ENCODE results near the gene AATF. TPM values are rescaled to one million over a fixed set of nuclear protein-coding genes. Genes with fewer than 3 reads are reported as not detected.

AATF gene
- total RNA-seq, 1 donor from 2014 or later, result 54.5 TPM

DNA sequence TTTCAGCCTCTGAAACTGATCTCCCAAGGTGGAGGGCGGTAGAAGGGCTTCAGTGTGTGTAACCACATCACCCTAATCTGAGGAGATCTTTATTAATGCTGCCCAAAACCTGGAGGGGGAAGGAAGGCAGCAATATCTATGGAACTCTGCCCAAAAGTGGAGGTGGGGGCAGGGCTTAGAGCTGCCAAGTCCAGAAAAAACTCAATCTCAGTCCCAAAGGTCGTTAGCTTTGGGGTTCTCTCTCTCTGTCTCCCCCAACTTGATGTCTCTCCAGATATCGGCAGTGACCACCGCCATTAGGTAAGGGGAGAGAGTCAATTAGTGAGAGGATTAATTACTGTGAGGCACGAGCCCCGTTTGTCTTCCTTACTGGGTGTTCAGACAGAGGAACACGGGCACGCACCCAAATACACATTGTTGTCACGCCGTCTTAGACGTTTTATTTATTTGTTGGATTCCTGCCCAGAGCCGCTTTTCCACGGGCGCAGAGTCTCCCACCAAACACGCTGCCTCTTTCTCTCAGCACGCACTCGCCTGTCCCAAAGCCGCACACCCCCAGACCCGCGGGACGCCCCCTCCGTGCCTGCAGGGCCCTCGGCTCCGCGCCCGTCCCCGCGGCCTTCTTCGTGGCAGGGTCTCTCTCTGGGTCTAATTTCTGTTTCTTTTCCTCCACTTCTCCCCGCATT, 16.9 kb upstream of the AATF start:
- TF ChIP-seq CTCF (IDR thresholded peaks at IDR 0.05; ENCODE audit: insufficient read depth, low read length, poor library complexity, severe bottlenecking), result no peak
- Histone ChIP-seq H3K36me3 (ENCODE audit: control insufficient read depth, insufficient read depth, low read length) (no peaks in the 10 kb centered on the region), H3K27me3 (ENCODE audit: control insufficient read depth, insufficient read depth, low read length) (no peaks in the 10 kb centered on the region), H3K4me3 (ENCODE audit: low read depth, low read length) (peak overlapping the region; percentile 21)
- no peak for DNase-seq (ENCODE audit: low read depth)

DNA sequence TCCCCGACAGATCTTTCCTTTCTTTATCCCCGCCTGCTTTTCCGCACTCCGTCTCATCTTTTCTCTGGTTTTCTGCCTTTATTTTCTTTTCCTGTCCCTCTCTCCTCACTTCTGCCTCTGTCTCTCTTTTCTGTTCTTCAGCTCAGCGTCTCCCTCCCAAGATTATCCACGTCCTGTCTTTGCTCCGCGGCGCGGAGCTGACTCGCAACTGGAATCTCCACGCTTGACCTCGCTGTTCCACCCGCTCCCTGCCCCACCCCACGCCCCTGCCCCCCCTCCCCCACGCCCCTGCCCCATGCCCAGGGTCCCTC, 16.4 kb upstream of the AATF start:
- Histone ChIP-seq H3K27me3 (ENCODE audit: control insufficient read depth, insufficient read depth, low read length) (no peaks in the 10 kb centered on the region), H3K4me3 (ENCODE audit: low read depth, low read length) (peak overlapping the region; percentile 21), H3K36me3 (ENCODE audit: control insufficient read depth, insufficient read depth, low read length) (no peaks in the 10 kb centered on the region)
- TF ChIP-seq CTCF (IDR thresholded peaks at IDR 0.05; ENCODE audit: insufficient read depth, low read length, poor library complexity, severe bottlenecking), result no peak
- no peak for DNase-seq (ENCODE audit: low read depth)

DNA sequence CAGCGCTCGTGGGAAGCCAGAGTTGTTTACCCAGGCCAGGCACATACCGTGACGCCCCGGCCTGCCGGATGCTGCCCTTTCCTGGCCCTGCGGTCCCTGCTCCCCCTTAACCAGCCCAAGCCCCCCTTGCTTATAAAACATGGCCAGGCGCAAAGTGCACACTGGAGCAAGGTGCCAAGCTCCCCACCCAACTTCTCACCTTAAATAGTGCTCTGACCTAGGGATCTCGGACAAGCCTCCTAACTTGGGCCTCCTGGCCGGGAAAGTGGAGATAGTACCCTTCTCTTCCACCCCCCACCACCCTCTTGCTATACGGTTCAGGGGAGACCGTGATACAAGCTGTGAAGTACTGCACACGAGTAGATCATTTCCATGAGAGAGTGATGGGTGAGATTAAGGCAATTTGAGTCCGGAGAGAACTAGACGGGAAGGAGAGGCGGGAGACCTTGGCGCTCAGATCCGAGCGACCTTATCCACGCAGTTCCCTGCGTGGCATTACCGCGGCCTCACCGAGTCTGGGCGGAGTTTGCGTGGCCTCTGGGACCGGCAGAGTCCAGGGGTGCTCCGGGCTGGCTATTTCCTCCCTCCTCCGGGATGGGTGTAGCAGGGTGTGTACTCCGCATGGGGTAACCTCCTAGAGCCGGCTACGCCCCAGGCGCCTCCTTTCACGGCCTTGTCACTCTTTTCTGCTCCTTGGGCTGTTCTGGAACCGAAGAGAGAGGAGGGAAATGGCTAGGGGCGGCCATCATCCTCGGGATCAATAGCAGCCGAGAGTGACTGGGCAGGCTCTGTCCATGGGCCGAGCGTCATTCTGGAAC, 15.9 kb upstream of the AATF start:
- Histone ChIP-seq H3K36me3 (ENCODE audit: control insufficient read depth, insufficient read depth, low read length) (no peaks in the 10 kb centered on the region), H3K27me3 (ENCODE audit: control insufficient read depth, insufficient read depth, low read length) (no peaks in the 10 kb centered on the region), H3K4me3 (ENCODE audit: low read depth, low read length) (peak overlapping the region; percentile 61)
- no peak for DNase-seq (ENCODE audit: low read depth)
- no peak for TF ChIP-seq CTCF (IDR thresholded peaks at IDR 0.05; ENCODE audit: insufficient read depth, low read length, poor library complexity, severe bottlenecking)

- no peak for DNase-seq (ENCODE audit: low read depth)
- peak overlapping the region; percentile 61 for H3K4me3 ChIP-seq (ENCODE audit: low read depth, low read length)
- TF ChIP-seq CTCF (IDR thresholded peaks at IDR 0.05; ENCODE audit: insufficient read depth, low read length, poor library complexity, severe bottlenecking), result no peak
- H3K36me3 ChIP-seq (ENCODE audit: control insufficient read depth, insufficient read depth, low read length), result no peaks in the 10 kb centered on the region
- no peaks in the 10 kb centered on the region for H3K27me3 ChIP-seq (ENCODE audit: control insufficient read depth, insufficient read depth, low read length)
Measured at GRCh38 chr17:36933512-36934143, 15.1 kb upstream of the AATF start.

GRCh38 chr17:36934144-36934691, 14.5 kb upstream of the AATF start:
- peak overlapping the region; percentile 61 for H3K4me3 ChIP-seq (ENCODE audit: low read depth, low read length)

More at GRCh38 chr17:36934144-36934691, 14.5 kb upstream of the AATF start:
- TF ChIP-seq CTCF (IDR thresholded peaks at IDR 0.05; ENCODE audit: insufficient read depth, low read length, poor library complexity, severe bottlenecking), result peak; percentile 8
- H3K27me3 ChIP-seq (ENCODE audit: control insufficient read depth, insufficient read depth, low read length), result no peaks in the 10 kb centered on the region
- DNase-seq (ENCODE audit: low read depth), result no peak
- no peaks in the 10 kb centered on the region for H3K36me3 ChIP-seq (ENCODE audit: control insufficient read depth, insufficient read depth, low read length)
